ENCODE measurements around the gene TFCP2L1.

Gene TFCP2L1

GRCh38 chr2:121213386-121213785 is 71.6 kb downstream of the TFCP2L1 start:
- H3K9me3 ChIP-seq (ENCODE audit: control insufficient read depth, insufficient read depth, low read length) = no peaks in the 10 kb centered on the region
- no peak overlapping the region for H3K27ac ChIP-seq (ENCODE audit: low read depth, low read length)
- H3K4me1 ChIP-seq (ENCODE audit: control insufficient read depth, insufficient read depth, low read length) = peaks cover 9% of the 10 kb centered on the region; the same call in 1 of the 2 replicates
- no peaks in the 10 kb centered on the region for H3K36me3 ChIP-seq (ENCODE audit: control insufficient read depth, insufficient read depth, low read length)
- H3K4me3 ChIP-seq (ENCODE audit: low read depth, low read length) = no peak overlapping the region
- no peaks in the 10 kb centered on the region for H3K27me3 ChIP-seq (ENCODE audit: control insufficient read depth, insufficient read depth, low read length)
- H3K9ac ChIP-seq (ENCODE audit: low read depth, low read length) = no peak overlapping the region

DNA sequence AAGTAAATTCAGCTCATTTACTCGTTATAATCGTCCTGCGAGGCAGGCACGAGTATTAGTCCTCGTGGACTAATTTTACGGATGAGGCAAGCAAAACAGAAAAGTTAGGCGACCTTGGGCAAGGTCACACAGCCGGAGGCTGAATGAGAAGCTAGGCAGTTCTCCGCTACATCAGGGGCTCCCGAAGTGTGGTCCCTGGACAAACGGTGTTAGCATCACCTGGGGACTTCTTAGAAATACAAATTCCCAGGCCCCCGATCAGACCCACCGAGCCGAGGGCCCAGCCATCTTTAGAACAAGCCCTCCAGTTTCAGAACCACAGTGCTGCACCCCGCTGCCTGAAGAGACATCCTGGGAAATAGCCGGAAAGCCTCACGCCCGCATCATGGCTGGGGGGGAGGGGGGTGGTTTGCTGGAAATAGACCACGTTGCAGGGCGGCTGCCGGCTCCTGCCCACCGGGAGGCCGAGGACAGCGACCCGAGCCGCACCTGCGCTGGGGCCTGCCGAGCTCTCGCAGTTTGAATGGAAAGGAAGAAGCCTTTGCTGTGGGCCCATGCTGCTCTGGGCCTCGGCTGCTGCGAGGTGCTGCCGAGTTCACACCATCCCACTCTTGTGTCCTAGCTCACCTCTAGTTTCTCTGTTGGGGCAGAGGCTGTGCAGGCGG is 72.2 kb downstream of the TFCP2L1 start:
- Histone ChIP-seq H3K4me3 (ENCODE audit: low read depth, low read length) (no peak overlapping the region), H3K27me3 (ENCODE audit: control insufficient read depth, insufficient read depth, low read length) (no peaks in the 10 kb centered on the region), H3K4me1 (ENCODE audit: control insufficient read depth, insufficient read depth, low read length) (peaks cover 9% of the 10 kb centered on the region; the same call in 1 of the 2 replicates), H3K36me3 (ENCODE audit: control insufficient read depth, insufficient read depth, low read length) (no peaks in the 10 kb centered on the region), H3K9ac (ENCODE audit: low read depth, low read length) (no peak overlapping the region), H3K27ac (ENCODE audit: low read depth, low read length) (no peak overlapping the region), H3K9me3 (ENCODE audit: control insufficient read depth, insufficient read depth, low read length) (no peaks in the 10 kb centered on the region)

GRCh38 chr2:121211689-121212151 is 73.3 kb downstream of the TFCP2L1 start:
- H3K9me3 ChIP-seq (ENCODE audit: control insufficient read depth, insufficient read depth, low read length) = no peaks in the 10 kb centered on the region
- H3K9ac ChIP-seq (ENCODE audit: low read depth, low read length) = no peak overlapping the region
- H3K27me3 ChIP-seq (ENCODE audit: control insufficient read depth, insufficient read depth, low read length) = no peaks in the 10 kb centered on the region

GRCh38 chr2:121211251-121211650 is 73.8 kb downstream of the TFCP2L1 start:
- H3K9ac ChIP-seq (ENCODE audit: low read depth, low read length) = no peak overlapping the region
- peaks cover 9% of the 10 kb centered on the region; the same call in 1 of the 2 replicates for H3K4me1 ChIP-seq (ENCODE audit: control insufficient read depth, insufficient read depth, low read length)
- no peaks in the 10 kb centered on the region for H3K9me3 ChIP-seq (ENCODE audit: control insufficient read depth, insufficient read depth, low read length)
- H3K27ac ChIP-seq (ENCODE audit: low read depth, low read length) = no peak overlapping the region
- H3K4me3 ChIP-seq (ENCODE audit: low read depth, low read length) = no peak overlapping the region
- no peaks in the 10 kb centered on the region for H3K27me3 ChIP-seq (ENCODE audit: control insufficient read depth, insufficient read depth, low read length)
- no peaks in the 10 kb centered on the region for H3K36me3 ChIP-seq (ENCODE audit: control insufficient read depth, insufficient read depth, low read length)

More at GRCh38 chr2:121211689-121212151, 73.3 kb downstream of the TFCP2L1 start:
- peaks cover 9% of the 10 kb centered on the region; the same call in 1 of the 2 replicates for H3K4me1 ChIP-seq (ENCODE audit: control insufficient read depth, insufficient read depth, low read length)
- H3K4me3 ChIP-seq (ENCODE audit: low read depth, low read length) = no peak overlapping the region
- no peaks in the 10 kb centered on the region for H3K36me3 ChIP-seq (ENCODE audit: control insufficient read depth, insufficient read depth, low read length)
- H3K27ac ChIP-seq (ENCODE audit: low read depth, low read length) = no peak overlapping the region

- no peak overlapping the region for H3K27ac ChIP-seq (ENCODE audit: low read depth, low read length)
- H3K9me3 ChIP-seq (ENCODE audit: control insufficient read depth, insufficient read depth, low read length) = no peaks in the 10 kb centered on the region
- H3K9ac ChIP-seq (ENCODE audit: low read depth, low read length) = no peak overlapping the region
- no peaks in the 10 kb centered on the region for H3K27me3 ChIP-seq (ENCODE audit: control insufficient read depth, insufficient read depth, low read length)
- no peak overlapping the region for H3K4me3 ChIP-seq (ENCODE audit: low read depth, low read length)
- no peaks in the 10 kb centered on the region for H3K36me3 ChIP-seq (ENCODE audit: control insufficient read depth, insufficient read depth, low read length)
- H3K4me1 ChIP-seq (ENCODE audit: control insufficient read depth, insufficient read depth, low read length) = peaks cover 9% of the 10 kb centered on the region; the same call in 1 of the 2 replicates
Observed at GRCh38 chr2:121210691-121211090, 74.3 kb downstream of the TFCP2L1 start.

DNA sequence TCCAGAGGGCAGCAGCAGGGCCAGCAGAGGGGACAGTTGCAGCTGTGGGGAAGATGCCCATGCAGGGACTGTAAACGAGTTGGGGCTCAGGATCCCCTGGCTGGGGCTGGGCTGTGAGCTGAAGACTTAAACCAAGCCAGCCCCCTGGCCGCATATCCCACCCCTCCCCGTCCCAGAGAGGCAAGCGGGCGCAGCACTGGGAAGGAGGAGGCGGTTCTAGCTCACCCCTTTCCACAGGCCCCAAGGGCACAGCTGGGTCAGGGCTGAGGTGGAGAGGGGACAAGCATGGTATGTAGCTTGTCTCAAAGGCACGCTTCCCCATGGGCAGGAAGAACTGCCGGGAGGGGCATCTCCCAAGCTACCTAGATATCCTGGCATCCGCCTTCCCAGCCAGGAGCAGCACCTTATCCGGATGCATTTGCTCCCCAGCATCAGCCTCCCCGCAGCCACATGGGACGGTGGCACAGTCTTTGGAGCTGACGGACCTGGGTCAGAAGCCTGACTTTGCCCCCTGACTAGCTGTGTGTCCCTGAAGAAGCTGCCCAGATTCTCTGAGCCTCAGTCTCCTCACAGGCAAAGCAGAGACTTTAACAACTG is 75.9 kb downstream of the TFCP2L1 start:
- no peaks in the 10 kb centered on the region for H3K9me3 ChIP-seq (ENCODE audit: control insufficient read depth, insufficient read depth, low read length)
- no peaks in the 10 kb centered on the region for H3K27me3 ChIP-seq (ENCODE audit: control insufficient read depth, insufficient read depth, low read length)
- no peak overlapping the region for H3K4me3 ChIP-seq (ENCODE audit: low read depth, low read length)
- peaks cover 9% of the 10 kb centered on the region; the same call in 1 of the 2 replicates for H3K4me1 ChIP-seq (ENCODE audit: control insufficient read depth, insufficient read depth, low read length)
- H3K27ac ChIP-seq (ENCODE audit: low read depth, low read length) = no peak overlapping the region
- no peaks in the 10 kb centered on the region for H3K36me3 ChIP-seq (ENCODE audit: control insufficient read depth, insufficient read depth, low read length)
- no peak overlapping the region for H3K9ac ChIP-seq (ENCODE audit: low read depth, low read length)

- H3K27ac ChIP-seq (ENCODE audit: low read depth, low read length) = no peak overlapping the region
- no peak overlapping the region for H3K4me3 ChIP-seq (ENCODE audit: low read depth, low read length)
- no peaks in the 10 kb centered on the region for H3K9me3 ChIP-seq (ENCODE audit: control insufficient read depth, insufficient read depth, low read length)
- no peak overlapping the region for H3K9ac ChIP-seq (ENCODE audit: low read depth, low read length)
- H3K27me3 ChIP-seq (ENCODE audit: control insufficient read depth, insufficient read depth, low read length) = no peaks in the 10 kb centered on the region
- no peaks in the 10 kb centered on the region for H3K36me3 ChIP-seq (ENCODE audit: control insufficient read depth, insufficient read depth, low read length)
- peaks cover 2% of the 10 kb centered on the region; the same call in 1 of the 2 replicates for H3K4me1 ChIP-seq (ENCODE audit: control insufficient read depth, insufficient read depth, low read length)
Observed at GRCh38 chr2:121207494-121207893, 77.5 kb downstream of the TFCP2L1 start.

- Histone ChIP-seq H3K36me3 (ENCODE audit: control insufficient read depth, insufficient read depth, low read length) (no peaks in the 10 kb centered on the region), H3K9me3 (ENCODE audit: control insufficient read depth, insufficient read depth, low read length) (no peaks in the 10 kb centered on the region), H3K27ac (ENCODE audit: low read depth, low read length) (no peak overlapping the region), H3K4me3 (ENCODE audit: low read depth, low read length) (no peak overlapping the region), H3K4me1 (ENCODE audit: control insufficient read depth, insufficient read depth, low read length) (no peaks in the 10 kb centered on the region), H3K27me3 (ENCODE audit: control insufficient read depth, insufficient read depth, low read length) (no peaks in the 10 kb centered on the region), H3K9ac (ENCODE audit: low read depth, low read length) (no peak overlapping the region)
Observed at GRCh38 chr2:121205321-121205942, 79.6 kb downstream of the TFCP2L1 start.

GRCh38 chr2:121203591-121204249 is 81.3 kb downstream of the TFCP2L1 start:
- no peaks in the 10 kb centered on the region for H3K9me3 ChIP-seq (ENCODE audit: control insufficient read depth, insufficient read depth, low read length)
- H3K9ac ChIP-seq (ENCODE audit: low read depth, low read length) = no peak overlapping the region
- H3K4me1 ChIP-seq (ENCODE audit: control insufficient read depth, insufficient read depth, low read length) = no peaks in the 10 kb centered on the region
- no peak overlapping the region for H3K27ac ChIP-seq (ENCODE audit: low read depth, low read length)
- H3K36me3 ChIP-seq (ENCODE audit: control insufficient read depth, insufficient read depth, low read length) = no peaks in the 10 kb centered on the region
- H3K27me3 ChIP-seq (ENCODE audit: control insufficient read depth, insufficient read depth, low read length) = no peaks in the 10 kb centered on the region
- H3K4me3 ChIP-seq (ENCODE audit: low read depth, low read length) = no peak overlapping the region

DNA sequence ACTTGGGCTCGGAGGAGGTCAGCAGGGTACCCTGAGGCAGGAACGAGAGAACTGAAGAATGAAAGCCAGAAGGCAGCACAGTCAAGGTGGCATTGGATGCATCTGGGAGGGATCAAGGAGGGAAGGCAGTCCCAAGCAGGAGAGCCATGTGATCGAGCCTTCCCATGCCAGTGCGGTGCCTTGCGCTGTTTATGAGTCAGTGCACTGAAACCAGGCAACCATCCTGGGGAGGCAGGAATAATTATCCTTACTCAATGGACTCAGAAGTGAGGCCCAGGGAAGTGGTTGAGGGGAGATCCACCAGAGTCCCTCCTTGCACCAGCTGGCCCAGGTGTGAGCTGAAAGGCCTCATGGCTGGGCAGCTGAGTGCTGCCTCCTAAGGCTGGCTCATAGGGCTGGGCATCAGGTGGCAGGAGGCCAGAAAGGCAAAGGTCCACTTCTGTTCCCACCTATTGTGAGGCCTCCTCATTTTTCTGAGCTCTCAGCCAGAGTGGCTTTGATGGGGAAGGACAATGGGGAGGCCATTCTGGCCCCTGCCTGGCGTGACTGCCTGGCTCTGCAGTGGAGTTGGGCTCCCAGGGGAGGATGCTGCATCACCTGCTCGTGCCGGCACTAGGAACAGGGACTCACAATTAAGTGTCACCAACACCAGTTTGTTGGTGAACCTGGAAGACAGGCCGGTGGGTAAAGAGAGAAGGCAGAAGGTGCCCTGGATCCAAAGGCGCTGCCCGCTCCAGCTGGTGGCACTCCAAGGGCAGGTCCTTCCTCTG is 82.3 kb downstream of the TFCP2L1 start:
- Histone ChIP-seq H3K4me1 (ENCODE audit: control insufficient read depth, insufficient read depth, low read length) (no peaks in the 10 kb centered on the region), H3K9ac (ENCODE audit: low read depth, low read length) (no peak overlapping the region), H3K27ac (ENCODE audit: low read depth, low read length) (no peak overlapping the region), H3K27me3 (ENCODE audit: control insufficient read depth, insufficient read depth, low read length) (no peaks in the 10 kb centered on the region), H3K36me3 (ENCODE audit: control insufficient read depth, insufficient read depth, low read length) (no peaks in the 10 kb centered on the region), H3K4me3 (ENCODE audit: low read depth, low read length) (no peak overlapping the region), H3K9me3 (ENCODE audit: control insufficient read depth, insufficient read depth, low read length) (no peaks in the 10 kb centered on the region)

All from HUES48 (cell line).